Uterus (tissue), 4 donors: ENCODE data around the gene ACKR4. TPM values are rescaled to one million over a fixed set of nuclear protein-coding genes. Genes with fewer than 3 reads are reported as not detected.

Experiments
- DNase-seq, 2 donors: peaks; one replicate each; pipeline ENCODE4 v3.0.0-alpha.2; 2019 to 2020
- H3K27ac ChIP-seq, 2 donors: fragments of 200-600 bp; sonication (generic); 1 replicate in 1 of 2; 2 replicates in 1 of 2; pipeline ENCODE4 v1.5.1; 2016 to 2018
- H3K27me3 ChIP-seq, 2 donors: fragments of 200-600 bp; sonication (generic); one replicate each; pipeline ENCODE4 v1.5.1; 2018 to 2019; ENCODE audit warnings: control low read depth in 1 of 2
- H3K36me3 ChIP-seq, 2 donors: fragments of 200-600 bp; sonication (generic); one replicate each; pipeline ENCODE4 v1.5.1; 2019; ENCODE audit warnings: control low read depth in 1 of 2
- H3K4me1 ChIP-seq, 2 donors: fragments of 200-600 bp; sonication (generic); one replicate each; pipeline ENCODE4 v1.5.1; 2018 to 2019; ENCODE audit warnings: control low read depth in 1 of 2
- H3K4me3 ChIP-seq, 2 donors: fragments of 200-600 bp; sonication (generic); 1 replicate in 1 of 2; 2 replicates in 1 of 2; pipeline ENCODE4 v1.5.1; 2018 to 2019; ENCODE audit warnings: mild to moderate bottlenecking in 1 of 2
- H3K9me3 ChIP-seq, 2 donors: fragments of 200-600 bp; sonication (generic); one replicate each; pipeline ENCODE4 v1.5.1; 2019; ENCODE audit warnings: control low read depth in 1 of 2
- CTCF ChIP-seq, 4 experiments: fragments of 200-600 bp in 2 of 4; fragments of 450-650 bp in 2 of 4; sonication (generic) in 2 of 4; IDR thresholded peaks; one replicate each; pipeline ENCODE4 v1.5.1; 2016 to 2019; ENCODE audit warnings: antibody characterized with exemption in 4 of 4, mild to moderate bottlenecking in 2 of 4, moderate library complexity in 1 of 4
- POLR2A ChIP-seq, 2 donors: fragments of 450-650 bp; IDR thresholded peaks; one replicate each; pipeline ENCODE4 v1.6.1; 2016; ENCODE audit warnings: antibody characterized with exemption in 2 of 2, mild to moderate bottlenecking in 1 of 2, moderate library complexity in 1 of 2
- intact Hi-C: fragments of 100-400 bp; cut with DNase I; formaldehyde crosslinking; loops from one replicate; pipeline ENCODE4 v1.15.1; 2023; ENCODE audit warnings: low total_unique reads
- total RNA-seq, 4 donors: library from RNA; depleted of rRNA in 3 of 4; stranded (reverse); fragments of >200 nt in 3 of 4; gene quantifications; one replicate each; pipeline versions ENCODE4 v1.1.0 to v1.2.4, GENCODE V29; 2014 to 2023
- donor health status: DM: yes; HTN: yes; CAD: no.

The ACKR4 gene
- total RNA-seq, 4 donors from 2014 or later: 2.0 to 4.7 (median 4.4) TPM

- Histone ChIP-seq H3K27ac (peak overlapping the region; percentile 32 to 48), H3K27me3 (no peaks in the 10 kb centered on the region), H3K4me3 (no peak overlapping the region), H3K9me3 (no peaks in the 10 kb centered on the region), H3K36me3 (no peaks in the 10 kb centered on the region), H3K4me1 (peaks cover 0 to 4% of the 10 kb centered on the region in 2 donors)
- DNase-seq: no peak
- intact Hi-C loops: no loop called here
- TF ChIP-seq POLR2A (IDR thresholded peaks at IDR 0.05) (no peak), CTCF (IDR thresholded peaks at IDR 0.05) (no peak)
Measured at GRCh38 chr3:132563420-132564069, 33.5 kb upstream of the ACKR4 start.

GRCh38 chr3:132564070-132564465 is 33.0 kb upstream of the ACKR4 start:
- H3K9me3 ChIP-seq: no peaks in the 10 kb centered on the region
- H3K36me3 ChIP-seq: no peaks in the 10 kb centered on the region
- TF ChIP-seq CTCF (IDR thresholded peaks at IDR 0.05): no peak
- no peak for TF ChIP-seq POLR2A (IDR thresholded peaks at IDR 0.05)
- DNase-seq: no peak
- H3K4me1 ChIP-seq: peaks cover 0 to 4% of the 10 kb centered on the region in 2 donors
- H3K4me3 ChIP-seq: no peak overlapping the region
- no peaks in the 10 kb centered on the region for H3K27me3 ChIP-seq
- intact Hi-C loops: no loop called here
- H3K27ac ChIP-seq: peak overlapping the region; percentile 32 to 48

GRCh38 chr3:132568422-132568821 is 28.6 kb upstream of the ACKR4 start:
- Histone ChIP-seq H3K9me3 (no peaks in the 10 kb centered on the region), H3K4me1 (peaks cover 0 to 4% of the 10 kb centered on the region in 2 donors), H3K27me3 (no peaks in the 10 kb centered on the region), H3K27ac (peak overlapping the region; percentile 64 to 80), H3K4me3 (no peak overlapping the region), H3K36me3 (no peaks in the 10 kb centered on the region)
- TF ChIP-seq POLR2A (IDR thresholded peaks at IDR 0.05): no peak
- TF ChIP-seq CTCF (IDR thresholded peaks at IDR 0.05): no peak
- intact Hi-C loops: no loop called here
- DNase-seq: no peak

GRCh38 chr3:132569153-132569552 is 27.9 kb upstream of the ACKR4 start:
- H3K9me3 ChIP-seq: no peaks in the 10 kb centered on the region
- no peak for DNase-seq
- intact Hi-C loops: no loop called here
- TF ChIP-seq CTCF (IDR thresholded peaks at IDR 0.05) (no peak), POLR2A (IDR thresholded peaks at IDR 0.05) (no peak)
- no peak overlapping the region for H3K4me3 ChIP-seq
- H3K36me3 ChIP-seq: no peaks in the 10 kb centered on the region
- no peaks in the 10 kb centered on the region for H3K27me3 ChIP-seq
- H3K27ac ChIP-seq: peak overlapping the region; percentile 64 to 80
- peaks cover 0 to 1% of the 10 kb centered on the region in 2 donors for H3K4me1 ChIP-seq

- no peak for TF ChIP-seq POLR2A (IDR thresholded peaks at IDR 0.05)
- no peak for TF ChIP-seq CTCF (IDR thresholded peaks at IDR 0.05)
- no peaks in the 10 kb centered on the region for H3K9me3 ChIP-seq
- no peak for DNase-seq
- H3K27me3 ChIP-seq: no peaks in the 10 kb centered on the region
- no peaks in the 10 kb centered on the region for H3K4me1 ChIP-seq
- no peaks in the 10 kb centered on the region for H3K36me3 ChIP-seq
- H3K27ac ChIP-seq: peak overlapping the region; percentile 64 to 80
- intact Hi-C loops: no loop called here
- no peak overlapping the region for H3K4me3 ChIP-seq
Measured at GRCh38 chr3:132569580-132569979, 27.5 kb upstream of the ACKR4 start.
